WTC11 (cell line): ENCODE measurements around the gene YY2.

ENCODE experiments used
- ATF1 ChIP-seq: sonication (generic); formaldehyde crosslinking; IDR thresholded peaks from 2 replicates; pipeline ENCODE4 v1.8.1; 2023; ENCODE audit warnings: mild to moderate bottlenecking, moderate library complexity, missing genetic modification reagents
- CTCF ChIP-seq: fragments of 200-600 bp; IDR thresholded peaks from 2 replicates; pipeline ENCODE4 v1.8.0; 2022; ENCODE audit warnings: antibody characterized with exemption
- E2F4 ChIP-seq: sonication (generic); formaldehyde crosslinking; IDR thresholded peaks from 2 replicates; pipeline ENCODE4 v1.8.1; 2022; ENCODE audit warnings: low read depth, mild to moderate bottlenecking, moderate library complexity, missing genetic modification reagents, borderline replicate concordance
- FOXK1 ChIP-seq: sonication (generic); formaldehyde crosslinking; IDR thresholded peaks from 2 replicates; pipeline ENCODE4 v1.8.0; 2022; ENCODE audit warnings: mild to moderate bottlenecking, moderate library complexity, missing genetic modification reagents
- IRF1 ChIP-seq: sonication (generic); formaldehyde crosslinking; IDR thresholded peaks from 2 replicates; pipeline ENCODE4 v1.8.0; 2023; ENCODE audit warnings: missing genetic modification reagents
- JUN ChIP-seq: sonication (generic); formaldehyde crosslinking; IDR thresholded peaks from 2 replicates; pipeline ENCODE4 v1.8.0; 2023; ENCODE audit warnings: mild to moderate bottlenecking, missing genetic modification reagents
- MLX ChIP-seq: sonication (generic); formaldehyde crosslinking; IDR thresholded peaks from 2 replicates; pipeline ENCODE4 v1.8.1; 2023; ENCODE audit warnings: mild to moderate bottlenecking, missing genetic modification reagents, moderate library complexity
- MXD4 ChIP-seq: fragments of 250-450 bp; sonication (Bioruptor Pico); IDR thresholded peaks from 2 replicates; pipeline ENCODE4 v1.8.0; 2021; ENCODE audit warnings: mild to moderate bottlenecking, moderate library complexity, borderline replicate concordance
- SP1 ChIP-seq: sonication (generic); formaldehyde crosslinking; conservative IDR thresholded peaks from 2 replicates; pipeline ENCODE4 v1.8.1; 2022; ENCODE audit warnings: missing genetic modification reagents
- STAT6 ChIP-seq: sonication (generic); formaldehyde crosslinking; conservative IDR thresholded peaks from 2 replicates; pipeline ENCODE4 v1.8.1; 2023; ENCODE audit warnings: mild to moderate bottlenecking, low read depth, missing genetic modification reagents, moderate library complexity
- TCF7 ChIP-seq: sonication (generic); formaldehyde crosslinking; IDR thresholded peaks from 2 replicates; pipeline ENCODE4 v1.8.0; 2022; ENCODE audit warnings: mild to moderate bottlenecking, low read depth, missing genetic modification reagents, moderate library complexity
- USF1 ChIP-seq: sonication (generic); formaldehyde crosslinking; IDR thresholded peaks from 2 replicates; pipeline ENCODE4 v1.8.0; 2022; ENCODE audit warnings: mild to moderate bottlenecking, missing genetic modification reagents
- ZNF317 ChIP-seq: sonication (generic); formaldehyde crosslinking; IDR thresholded peaks from 2 replicates; pipeline ENCODE4 v1.8.1; 2023; ENCODE audit warnings: low read depth, mild to moderate bottlenecking, moderate library complexity, missing genetic modification reagents, borderline replicate concordance

GRCh38 chrX:21840193-21840545 is 15.6 kb upstream of the YY2 start:
- TF ChIP-seq STAT6 (CRISPR knock-in tag) (no peak), ZNF317 (no peak), IRF1 (CRISPR knock-in tag) (no peak), ATF1 (no peak), SP1 (CRISPR knock-in tag) (no peak), CTCF (no peak), FOXK1 (CRISPR knock-in tag) (no peak), MLX (CRISPR knock-in tag) (no peak), MXD4 (CRISPR knock-in tag) (no peak), TCF7 (CRISPR knock-in tag) (no peak), E2F4 (CRISPR knock-in tag) (no peak), USF1 (no peak), JUN (CRISPR knock-in tag) (no peak)
